H7 (cell line): ENCODE results near the gene KLHL21. TPM values are rescaled to one million over a fixed set of nuclear protein-coding genes. Genes with fewer than 3 reads are reported as not detected.

Experiments
- DNase-seq: peaks from one replicate; pipeline ENCODE4 v3.0.0; 2012
- H3K27me3 ChIP-seq: 2 replicates; pipeline ENCODE4 v1.6.0; 2011; ENCODE audit warnings: mild to moderate bottlenecking, low read length; ENCODE audit not compliant: control insufficient read depth, insufficient read depth
- H3K36me3 ChIP-seq: replicated peaks from 2 replicates; pipeline ENCODE4 v1.5.1; 2011; ENCODE audit warnings: low read length; ENCODE audit not compliant: control insufficient read depth, insufficient read depth
- H3K4me3 ChIP-seq: 2 replicates; pipeline ENCODE4 v1.5.1; 2011; ENCODE audit warnings: low read depth, mild to moderate bottlenecking, control low read depth, low read length, moderate library complexity; ENCODE audit not compliant: insufficient read depth
- total RNA-seq: library from RNA; depleted of rRNA; stranded (reverse); fragments of >200 nt; shearing (Covaris generic); gene quantifications from 2 replicates; pipeline ENCODE4 v1.2.3, GENCODE V29; 2014

KLHL21 gene
- total RNA-seq, 1 experiment from 2014 or later, result 35.0 TPM

DNA sequence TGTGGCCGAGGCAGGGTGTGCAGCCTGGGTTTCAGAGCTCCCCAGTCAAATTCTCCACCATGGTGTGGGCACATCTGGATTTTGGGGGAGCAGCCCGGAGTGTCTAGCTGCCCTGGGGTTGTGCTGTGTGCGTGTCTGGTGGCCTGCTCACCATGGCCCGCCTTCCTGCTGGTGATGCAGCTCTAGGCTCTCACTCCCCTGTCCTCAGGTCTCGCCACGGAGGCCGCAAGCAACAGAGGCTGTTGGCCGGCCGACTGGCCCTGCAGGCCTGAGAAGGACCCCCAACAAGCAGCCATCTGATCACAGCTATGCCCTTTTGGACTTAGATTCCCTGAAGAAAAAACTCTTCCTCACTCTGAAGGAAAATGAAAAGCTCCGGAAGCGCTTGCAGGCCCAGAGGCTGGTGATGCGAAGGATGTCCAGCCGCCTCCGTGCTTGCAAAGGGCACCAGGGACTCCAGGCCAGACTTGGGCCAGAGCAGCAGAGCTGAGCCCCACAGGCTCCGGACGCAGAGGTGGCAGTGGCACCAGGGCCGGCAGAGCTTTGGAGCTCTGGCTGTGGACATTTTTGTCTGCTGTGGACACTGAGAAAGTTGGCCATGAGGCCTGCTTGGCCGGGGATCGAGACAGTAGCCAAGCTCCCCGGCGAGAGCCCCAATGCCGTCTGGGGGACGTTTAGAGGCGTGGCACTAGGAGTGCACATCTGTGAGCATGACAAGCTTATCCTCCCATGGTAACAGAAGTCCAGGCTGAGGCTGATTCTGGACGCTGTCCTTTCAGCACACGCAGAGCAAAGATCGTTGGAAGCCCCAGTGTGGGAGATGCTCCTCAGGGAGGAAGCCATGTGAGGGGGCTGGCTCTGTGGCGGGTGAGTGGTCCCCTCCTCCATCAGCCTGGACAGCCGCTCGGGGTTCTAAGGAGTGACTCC is 30.2 kb upstream of the KLHL21 start:
- DNase-seq, result no peak
- Histone ChIP-seq H3K27me3 (no peaks in the 10 kb centered on the region), H3K4me3 (no peak overlapping the region), H3K36me3 (peaks cover 27% of the 10 kb centered on the region)

DNA sequence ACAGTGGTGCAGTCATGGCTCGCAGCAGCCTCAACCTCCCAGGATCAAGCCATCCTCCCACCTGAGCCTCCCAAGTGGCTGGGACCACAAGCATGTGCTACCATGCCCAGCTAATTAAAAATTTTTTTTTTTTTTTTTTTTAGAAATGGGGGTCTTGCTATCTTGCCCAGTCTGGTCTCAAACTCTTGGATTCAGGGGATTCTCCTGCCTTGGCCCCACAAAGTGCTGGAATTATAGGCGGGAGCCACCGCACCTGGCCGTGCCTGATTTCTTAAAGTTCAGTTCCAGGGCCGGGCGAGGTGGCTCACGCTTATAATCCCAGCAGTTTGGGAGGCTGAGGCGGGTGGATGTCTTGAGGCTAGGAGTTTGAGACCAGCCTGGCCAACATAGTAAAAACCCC is 28.4 kb upstream of the KLHL21 start:
- Histone ChIP-seq H3K36me3 (peaks cover 14% of the 10 kb centered on the region), H3K27me3 (no peaks in the 10 kb centered on the region), H3K4me3 (no peak overlapping the region)
- no peak for DNase-seq

DNA sequence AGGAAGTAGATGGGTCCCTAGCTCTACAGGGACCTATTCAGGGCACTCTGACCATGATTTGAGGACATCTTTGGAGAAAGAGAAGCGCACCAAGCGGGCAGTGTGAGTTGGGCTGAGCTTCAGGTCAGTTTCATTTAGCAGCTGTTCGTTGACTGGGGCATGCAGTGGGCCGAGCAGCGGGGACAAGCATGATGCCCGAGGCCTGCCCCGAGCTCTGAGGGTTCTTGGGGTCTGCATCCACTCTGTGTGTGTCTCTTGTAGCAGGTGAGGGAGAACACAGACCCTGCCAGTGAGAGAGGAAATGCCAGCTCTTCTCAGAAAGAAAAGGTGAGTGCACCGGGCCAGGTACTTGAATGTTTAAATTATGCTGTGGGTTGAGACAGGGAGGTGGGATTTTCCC is 27.4 kb upstream of the KLHL21 start:
- Histone ChIP-seq H3K4me3 (no peak overlapping the region), H3K36me3 (peaks cover 12% of the 10 kb centered on the region), H3K27me3 (no peaks in the 10 kb centered on the region; the same call in 1 of the 2 replicates)
- no peak for DNase-seq

GRCh38 chr1:6628971-6629479 is 26.4 kb upstream of the KLHL21 start:
- Histone ChIP-seq H3K4me3 (no peak overlapping the region), H3K27me3 (no peaks in the 10 kb centered on the region; the same call in 1 of the 2 replicates), H3K36me3 (peaks cover 9% of the 10 kb centered on the region)
- no peak for DNase-seq

DNA sequence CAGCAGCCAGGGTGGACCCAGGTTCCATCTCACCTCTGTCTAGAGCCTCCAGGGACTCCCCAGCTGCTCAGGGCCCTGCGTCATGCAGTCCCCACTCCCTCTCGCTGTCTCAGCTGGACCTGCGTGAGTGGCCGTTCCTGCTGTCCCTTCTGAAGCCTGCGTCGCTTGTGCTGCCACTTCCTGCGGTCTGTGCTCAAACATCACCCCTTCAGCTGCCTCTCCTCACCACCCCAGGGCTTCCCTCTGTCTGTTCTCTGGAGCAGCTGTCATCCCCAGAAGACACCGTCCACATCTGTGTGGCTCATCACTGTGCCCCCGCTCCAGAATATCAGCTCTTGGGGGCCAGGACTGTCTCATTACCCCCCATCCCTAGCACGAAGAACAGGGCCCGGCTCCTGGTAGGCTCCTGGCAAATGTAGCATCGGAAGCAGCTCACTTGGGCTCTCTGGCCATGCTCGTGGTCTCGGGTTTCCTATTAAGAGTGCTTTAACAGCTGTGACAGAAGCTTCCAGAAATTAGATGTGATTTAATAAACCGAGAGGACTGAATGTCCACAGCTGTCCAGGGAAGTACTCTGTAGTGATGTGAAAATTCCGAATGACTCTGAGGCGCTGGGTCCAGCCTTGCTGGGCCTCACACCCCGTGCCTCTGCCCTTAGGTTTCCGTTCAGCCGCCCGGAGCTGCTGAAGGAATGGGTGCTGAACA is 25.3 kb upstream of the KLHL21 start:
- no peaks in the 10 kb centered on the region; the same call in 1 of the 2 replicates for H3K27me3 ChIP-seq
- H3K36me3 ChIP-seq, result peaks cover 6% of the 10 kb centered on the region
- no peak for DNase-seq
- H3K4me3 ChIP-seq, result no peak overlapping the region

DNA sequence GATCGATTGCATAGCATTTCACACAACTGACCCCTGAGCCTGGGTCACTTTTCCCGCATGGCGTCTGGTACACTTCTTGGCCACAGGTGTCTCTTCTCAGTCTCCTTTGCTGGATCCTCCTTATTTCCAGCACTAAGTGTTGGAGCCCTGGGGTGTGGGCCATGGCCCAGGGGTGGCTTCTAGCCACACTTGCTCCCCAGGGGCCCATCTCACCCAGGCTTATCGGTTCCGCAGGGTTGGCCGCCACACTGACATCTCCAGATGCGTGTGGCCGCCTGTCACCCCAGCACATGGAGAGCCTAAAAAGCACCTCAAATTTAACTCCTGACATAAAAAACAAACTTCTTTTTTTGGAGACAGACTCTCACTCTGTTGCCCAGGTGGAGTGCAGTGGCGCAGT is 24.4 kb upstream of the KLHL21 start:
- DNase-seq, result no peak
- Histone ChIP-seq H3K36me3 (peaks cover 9% of the 10 kb centered on the region), H3K27me3 (no peaks in the 10 kb centered on the region; the same call in 1 of the 2 replicates), H3K4me3 (no peak overlapping the region)

DNA sequence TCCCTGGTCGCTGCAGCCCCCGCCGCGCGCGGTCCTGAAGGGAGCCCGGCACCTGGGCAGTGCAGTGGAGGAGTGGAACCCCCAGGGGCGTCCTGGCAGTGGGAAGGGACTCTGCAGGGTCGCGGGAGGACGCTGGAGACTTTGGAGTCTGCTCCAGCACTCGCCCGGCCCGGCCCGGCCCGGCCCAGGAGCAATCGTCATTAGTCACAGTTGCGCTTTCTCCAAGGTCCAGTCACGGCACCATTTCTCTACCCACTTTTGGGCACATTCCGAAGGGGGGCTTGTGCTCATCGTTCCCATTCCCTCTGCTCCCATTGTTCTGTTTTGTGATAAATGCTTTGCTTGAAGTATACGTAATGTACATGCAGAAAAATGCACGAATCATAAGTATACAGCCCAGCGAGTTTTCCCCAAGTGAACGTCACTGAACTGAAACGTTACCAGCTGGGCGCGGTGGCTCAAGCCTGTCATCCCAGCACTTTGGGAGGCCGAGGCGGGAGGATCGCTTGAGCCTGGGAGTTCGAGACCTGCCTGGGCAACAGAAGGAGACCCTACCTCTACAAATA is 23.0 kb upstream of the KLHL21 start:
- Histone ChIP-seq H3K36me3 (peaks cover 20% of the 10 kb centered on the region), H3K27me3 (no peaks in the 10 kb centered on the region; the same call in 1 of the 2 replicates), H3K4me3 (peak overlapping the region; percentile 76)
- no peak for DNase-seq

DNA sequence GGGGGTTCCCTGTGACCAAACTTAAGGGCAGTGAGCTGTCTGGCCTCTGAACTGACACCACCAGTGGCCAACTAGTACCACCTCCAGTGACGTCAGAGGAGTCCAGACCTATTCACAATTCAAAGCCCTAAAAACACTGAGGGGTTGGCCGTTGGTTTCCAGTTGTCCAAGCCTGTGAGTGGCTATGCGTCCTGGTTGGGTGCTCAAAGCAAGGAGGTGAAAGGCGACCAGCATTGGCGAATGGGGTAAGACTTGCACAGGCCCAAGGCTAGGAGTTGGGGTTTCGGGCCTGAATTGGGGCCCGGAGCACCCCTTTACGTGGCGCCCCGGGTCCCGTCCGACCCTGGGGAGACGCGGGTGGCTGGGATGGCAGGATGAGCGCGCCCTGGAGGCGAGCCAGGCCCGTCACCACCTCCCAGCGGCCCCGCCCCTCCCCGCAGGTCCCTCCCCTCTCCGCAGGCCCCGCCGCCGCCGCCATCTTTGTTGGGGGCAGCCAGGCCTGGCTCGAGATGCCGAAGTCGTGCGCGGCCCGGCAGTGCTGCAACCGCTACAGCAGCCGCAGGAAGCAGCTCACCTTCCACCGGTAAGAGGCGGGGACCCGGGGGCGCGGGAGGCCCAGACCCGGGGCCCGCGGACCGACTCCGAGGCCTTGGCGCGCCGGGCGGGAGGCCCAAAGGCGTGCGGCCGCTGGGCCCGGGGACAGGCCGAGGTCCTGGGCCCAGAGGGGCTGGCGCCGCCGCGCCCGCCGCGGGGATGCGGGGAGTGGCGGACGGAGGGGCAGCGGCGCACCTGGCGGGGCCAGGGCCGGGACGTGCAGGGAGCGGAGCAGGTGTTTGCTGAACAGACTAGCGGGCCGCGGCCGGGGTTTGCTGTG is 22.3 kb upstream of the KLHL21 start, which contains the start of gene THAP3:
Gene THAP3, plus strand, starts transcription at position 159 of the 874 bp plus-strand sequence. Its CDS starts 351 bp downstream, at position 510.
- Histone ChIP-seq H3K27me3 (no peaks in the 10 kb centered on the region; the same call in 1 of the 2 replicates), H3K36me3 (peaks cover 25% of the 10 kb centered on the region), H3K4me3 (peak within 1 kb of the TSS; percentile 76)
- peak; percentile 99 for DNase-seq

GRCh38 chr1:6623269-6623965 is 20.7 kb upstream of the KLHL21 start:
- Histone ChIP-seq H3K27me3 (no peaks in the 10 kb centered on the region; the same call in 1 of the 2 replicates), H3K36me3 (peaks cover 24% of the 10 kb centered on the region), H3K4me3 (no peak overlapping the region)
- no peak for DNase-seq

- Histone ChIP-seq H3K4me3 (no peak overlapping the region), H3K36me3 (peaks cover 25% of the 10 kb centered on the region), H3K27me3 (no peaks in the 10 kb centered on the region; the same call in 1 of the 2 replicates)
- no peak for DNase-seq
Measured at GRCh38 chr1:6622396-6623152, 19.9 kb upstream of the KLHL21 start.

GRCh38 chr1:6621429-6622391 is 19.0 kb upstream of the KLHL21 start:
- Histone ChIP-seq H3K36me3 (peaks cover 25% of the 10 kb centered on the region), H3K27me3 (no peaks in the 10 kb centered on the region; the same call in 1 of the 2 replicates), H3K4me3 (no peak overlapping the region)
- no peak for DNase-seq

DNA sequence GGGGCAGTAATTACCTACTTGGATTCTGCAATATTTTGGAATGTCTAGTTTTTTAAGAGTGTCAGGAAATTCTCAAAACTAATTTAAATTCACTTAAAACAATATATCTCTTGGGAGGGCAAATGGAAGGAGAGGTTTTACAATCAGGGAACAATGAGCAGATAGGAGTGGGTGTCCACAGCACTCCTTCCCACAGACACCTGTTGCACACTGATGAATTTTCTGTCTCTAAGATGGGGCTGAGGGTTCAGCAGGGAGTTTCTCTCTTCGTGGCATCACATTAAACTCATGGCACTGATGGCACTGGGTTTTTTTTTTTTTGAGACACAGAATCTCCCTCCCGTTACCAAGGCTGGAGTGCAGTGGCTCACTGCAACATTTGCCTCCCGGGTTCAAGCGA is 16.4 kb upstream of the KLHL21 start:
- H3K36me3 ChIP-seq, result peaks cover 25% of the 10 kb centered on the region
- H3K4me3 ChIP-seq, result no peak overlapping the region
- DNase-seq, result no peak
- H3K27me3 ChIP-seq, result no peaks in the 10 kb centered on the region
